Measurements from ENCODE around the gene KDM8. TPM values are rescaled to one million over a fixed set of nuclear protein-coding genes. Genes with fewer than 3 reads are reported as not detected.
A peak's percentile ranks its signal among the peaks of the same experiment; 100 is the strongest.
"Not testable (repeated sequence)": the region's sequence is repeated elsewhere in the genome, so short reads cannot be mapped to it uniquely, and the experiment has no call there.

KDM8 gene
- total RNA-seq, 1 experiment from 2014 or later, result 3.7 TPM

DNA sequence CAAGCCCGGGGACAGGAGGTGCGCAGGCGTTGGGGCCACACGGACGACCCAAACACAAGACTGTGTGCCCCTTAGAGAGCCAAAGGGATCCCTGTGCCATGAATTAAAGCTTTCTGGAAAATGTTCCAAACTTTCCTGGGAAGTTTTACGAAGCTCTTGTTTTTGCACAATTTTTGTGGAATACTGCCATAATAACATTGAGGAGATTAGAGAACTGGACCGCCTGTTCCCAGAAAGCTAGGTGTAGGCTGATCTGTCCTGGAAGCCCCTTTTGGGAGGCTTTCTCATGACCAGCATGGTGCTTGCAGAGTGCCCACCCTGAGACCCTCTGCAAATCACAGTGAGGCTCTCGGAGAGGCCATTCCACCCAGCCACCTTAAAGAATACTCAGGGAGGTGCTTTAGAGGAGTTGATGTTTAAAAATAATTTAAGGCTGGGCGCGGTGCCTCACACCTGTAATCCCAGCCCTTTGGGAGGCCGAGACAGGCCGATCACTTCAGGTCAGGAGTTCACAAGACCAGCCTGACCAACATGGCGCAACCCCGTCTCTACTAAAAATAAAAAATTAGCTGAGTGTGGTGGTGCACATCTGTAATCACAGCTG is 1.1 kb downstream of the KDM8 start:
- TSS peak; percentile 78 for BruUV-seq (replicated peaks)
- ChIA-PET POLR2A (interaction anchor here (0.5 to 2.0 kb wide), 14 partner anchors 10 to 1946 kb away, joined by 3 to 11 read pairs (median 3); no protein-coding TSS in a partner anchor), CTCF (interaction anchor here (0.6 to 2.9 kb wide), 6 partner anchors 30 to 336 kb away, joined by 3 to 14 read pairs (median 5); no protein-coding TSS in a partner anchor)
- H3K4me3 Mint-ChIP-seq (ENCODE audit: unreplicated experiment), result peak overlapping the region; percentile 95
- H3K27me3 Mint-ChIP-seq (ENCODE audit: insufficient read depth, unreplicated experiment), result no peaks in the 10 kb centered on the region
- peaks cover 10% of the 10 kb centered on the region for H3K4me1 Mint-ChIP-seq (ENCODE audit: insufficient read depth, unreplicated experiment)
- no peak for DNase-seq (ENCODE audit: unreplicated experiment)
- H3K36me3 Mint-ChIP-seq (ENCODE audit: insufficient read depth, unreplicated experiment), result no peaks in the 10 kb centered on the region
- peak overlapping the region; percentile 100 for H3K27ac Mint-ChIP-seq (ENCODE audit: low read depth, unreplicated experiment)
- intact Hi-C loops (cut with micrococcal nuclease), result no loop called here
- TF ChIP-seq, protein P1, sequence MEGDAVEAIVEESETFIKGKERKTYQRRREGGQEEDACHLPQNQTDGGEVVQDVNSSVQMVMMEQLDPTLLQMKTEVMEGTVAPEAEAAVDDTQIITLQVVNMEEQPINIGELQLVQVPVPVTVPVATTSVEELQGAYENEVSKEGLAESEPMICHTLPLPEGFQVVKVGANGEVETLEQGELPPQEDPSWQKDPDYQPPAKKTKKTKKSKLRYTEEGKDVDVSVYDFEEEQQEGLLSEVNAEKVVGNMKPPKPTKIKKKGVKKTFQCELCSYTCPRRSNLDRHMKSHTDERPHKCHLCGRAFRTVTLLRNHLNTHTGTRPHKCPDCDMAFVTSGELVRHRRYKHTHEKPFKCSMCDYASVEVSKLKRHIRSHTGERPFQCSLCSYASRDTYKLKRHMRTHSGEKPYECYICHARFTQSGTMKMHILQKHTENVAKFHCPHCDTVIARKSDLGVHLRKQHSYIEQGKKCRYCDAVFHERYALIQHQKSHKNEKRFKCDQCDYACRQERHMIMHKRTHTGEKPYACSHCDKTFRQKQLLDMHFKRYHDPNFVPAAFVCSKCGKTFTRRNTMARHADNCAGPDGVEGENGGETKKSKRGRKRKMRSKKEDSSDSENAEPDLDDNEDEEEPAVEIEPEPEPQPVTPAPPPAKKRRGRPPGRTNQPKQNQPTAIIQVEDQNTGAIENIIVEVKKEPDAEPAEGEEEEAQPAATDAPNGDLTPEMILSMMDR (IDR thresholded peaks at IDR 0.05; ENCODE audit: unreplicated experiment), result no peak
- no peaks in the 10 kb centered on the region for H3K9me3 Mint-ChIP-seq (ENCODE audit: unreplicated experiment)

- TF ChIP-seq, protein P1 (IDR thresholded peaks at IDR 0.05; ENCODE audit: unreplicated experiment), result no peak
- no peak overlapping the region for H3K27ac Mint-ChIP-seq (ENCODE audit: low read depth, unreplicated experiment)
- ChIA-PET POLR2A (interaction anchor here (0.6 to 1.5 kb wide), 2 partner anchors 32 to 43 kb away, joined by 4 read pairs; no protein-coding TSS in a partner anchor), CTCF (interaction anchor here (0.6 to 1.3 kb wide), 3 partner anchors 16 to 162 kb away, joined by 3 to 5 read pairs (median 4); no protein-coding TSS in a partner anchor)
- H3K27me3 Mint-ChIP-seq (ENCODE audit: insufficient read depth, unreplicated experiment), result no peaks in the 10 kb centered on the region
- no peak for DNase-seq (ENCODE audit: unreplicated experiment)
- BruUV-seq (replicated peaks), result no TSS peak
- H3K4me3 Mint-ChIP-seq (ENCODE audit: unreplicated experiment), result no peak overlapping the region
- intact Hi-C loops (cut with micrococcal nuclease), result no loop called here
- H3K4me1 Mint-ChIP-seq (ENCODE audit: insufficient read depth, unreplicated experiment), result peaks cover 10% of the 10 kb centered on the region
- no peaks in the 10 kb centered on the region for H3K9me3 Mint-ChIP-seq (ENCODE audit: unreplicated experiment)
- no peaks in the 10 kb centered on the region for H3K36me3 Mint-ChIP-seq (ENCODE audit: insufficient read depth, unreplicated experiment)
Measured at GRCh38 chr16:27205423-27206065, 2.2 kb downstream of the KDM8 start.

DNA sequence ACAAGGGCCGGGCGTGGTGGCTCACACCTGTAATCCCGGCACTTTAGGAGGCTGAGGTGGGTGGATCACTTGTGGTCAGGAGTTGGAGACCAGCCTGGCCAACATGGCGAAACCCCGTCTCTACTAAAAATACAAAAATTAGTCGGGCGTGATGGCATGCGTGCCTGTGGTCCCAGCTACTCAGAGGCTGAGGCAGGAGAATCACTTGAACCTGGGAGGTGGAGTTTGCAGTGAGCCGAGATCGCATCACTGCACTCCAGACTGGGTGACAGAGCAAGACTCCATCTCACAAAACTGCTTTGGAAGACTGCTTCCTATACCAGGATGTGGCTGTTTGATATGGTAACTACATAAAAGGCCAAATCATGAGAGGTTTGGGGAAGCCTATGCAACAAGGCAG is 3.8 kb downstream of the KDM8 start:
- BruUV-seq (replicated peaks); H3K4me1 Mint-ChIP-seq (ENCODE audit: insufficient read depth, unreplicated experiment); H3K27ac Mint-ChIP-seq (ENCODE audit: low read depth, unreplicated experiment); H3K36me3 Mint-ChIP-seq (ENCODE audit: insufficient read depth, unreplicated experiment); DNase-seq (ENCODE audit: unreplicated experiment); H3K27me3 Mint-ChIP-seq (ENCODE audit: insufficient read depth, unreplicated experiment); POLR2A ChIA-PET; H3K9me3 Mint-ChIP-seq (ENCODE audit: unreplicated experiment); intact Hi-C loops (cut with micrococcal nuclease); H3K4me3 Mint-ChIP-seq (ENCODE audit: unreplicated experiment): not testable (repeated sequence)
- CTCF ChIA-PET, result interaction anchor here (0.6 kb wide), 1 partner anchor 20 kb away, joined by 3 read pairs; no protein-coding TSS in a partner anchor

DNA sequence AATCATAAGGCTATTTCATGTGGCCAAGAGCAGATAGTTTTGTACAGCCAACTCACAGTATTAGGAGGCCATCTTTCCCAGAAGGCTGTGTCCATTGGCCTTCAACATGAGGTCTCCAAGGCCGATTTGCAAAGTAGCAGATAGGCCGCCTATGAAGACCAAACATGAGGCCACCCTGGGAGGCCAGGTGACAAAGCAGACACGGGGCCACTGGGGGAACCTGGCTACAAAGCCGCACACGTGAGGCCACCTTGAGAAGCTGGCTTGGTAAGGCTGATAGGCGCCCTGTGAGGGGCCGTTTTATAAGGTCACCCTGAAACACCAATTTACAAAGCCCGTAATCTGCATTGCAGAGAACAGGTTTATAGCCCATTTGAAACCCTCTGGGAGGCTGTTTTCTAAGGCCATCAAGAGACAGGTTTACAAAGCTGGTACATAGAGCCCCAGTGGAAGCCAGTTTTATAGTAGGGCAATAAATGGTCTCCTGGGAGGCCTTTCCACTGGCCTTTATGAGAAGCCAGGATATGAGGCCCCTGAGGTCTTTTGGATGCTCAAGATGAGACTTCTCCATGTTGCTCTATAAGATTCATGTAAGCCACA is 4.9 kb downstream of the KDM8 start:
- TF ChIP-seq, protein P1 (IDR thresholded peaks at IDR 0.05; ENCODE audit: unreplicated experiment), result no peak
- Mint-ChIP-seq H3K27ac (ENCODE audit: low read depth, unreplicated experiment) (no peak overlapping the region), H3K27me3 (ENCODE audit: insufficient read depth, unreplicated experiment) (no peaks in the 10 kb centered on the region), H3K9me3 (ENCODE audit: unreplicated experiment) (no peaks in the 10 kb centered on the region), H3K36me3 (ENCODE audit: insufficient read depth, unreplicated experiment) (no peaks in the 10 kb centered on the region), H3K4me1 (ENCODE audit: insufficient read depth, unreplicated experiment) (peaks cover 10% of the 10 kb centered on the region), H3K4me3 (ENCODE audit: unreplicated experiment) (no peak overlapping the region)
- CTCF ChIA-PET, result no interaction called here
- no peak for DNase-seq (ENCODE audit: unreplicated experiment)
- intact Hi-C loops (cut with micrococcal nuclease), result no loop called here
- POLR2A ChIA-PET, result no interaction called here
- no TSS peak for BruUV-seq (replicated peaks)
